GM23338 (cell line): Measurements from ENCODE around the gene NDST1. TPM values are rescaled to one million over a fixed set of nuclear protein-coding genes. Genes with fewer than 3 reads are reported as not detected.

Experiments used
- ATAC-seq: fragments of 200-7000 bp; cut with Tn5 transposase; 3 replicates; pipeline ENCODE4 v1.9.1; 2020
- DNase-seq: peaks from one replicate; pipeline ENCODE4 v3.0.0-alpha.2; 2015; ENCODE audit warnings: low spot score
- H2AFZ ChIP-seq: fragments of 200-600 bp; sonication (generic); 2 replicates; pipeline ENCODE4 v1.8.0; 2016; ENCODE audit warnings: antibody characterized with exemption, mild to moderate bottlenecking, moderate library complexity
- H3F3A ChIP-seq: fragments of 200-600 bp; sonication (generic); replicated peaks from 2 replicates; pipeline ENCODE4 v1.8.0; 2017; ENCODE audit warnings: antibody characterized with exemption, mixed run types, low read depth
- H3K27ac ChIP-seq: fragments of 200-600 bp; sonication (generic); 2 replicates; pipeline ENCODE4 v1.6.1; 2016; ENCODE audit warnings: low read depth
- H3K27me3 ChIP-seq: fragments of 200-600 bp; sonication (generic); 2 replicates; pipeline ENCODE4 v1.8.0; 2016; ENCODE audit warnings: mild to moderate bottlenecking, mixed run types, moderate library complexity; ENCODE audit not compliant: insufficient read depth
- H3K36me3 ChIP-seq: fragments of 200-600 bp; sonication (generic); 2 replicates; pipeline ENCODE4 v1.8.0; 2016; ENCODE audit warnings: mild to moderate bottlenecking; ENCODE audit not compliant: insufficient read depth
- H3K4me1 ChIP-seq: fragments of 200-600 bp; sonication (generic); 2 replicates; pipeline ENCODE4 v1.8.0; 2016; ENCODE audit warnings: mild to moderate bottlenecking, moderate library complexity; ENCODE audit not compliant: insufficient read depth
- H3K4me2 ChIP-seq: fragments of 200-600 bp; sonication (generic); 2 replicates; pipeline ENCODE4 v1.7.1; 2017; ENCODE audit warnings: mixed run types
- H3K4me3 ChIP-seq: fragments of 200-600 bp; sonication (generic); 2 replicates; pipeline ENCODE4 v1.6.1; 2016; ENCODE audit warnings: mixed run types
- H3K79me2 ChIP-seq: fragments of 200-600 bp; sonication (generic); replicated peaks from 2 replicates; pipeline ENCODE4 v1.8.0; 2017; ENCODE audit warnings: mild to moderate bottlenecking; ENCODE audit not compliant: insufficient read depth
- H3K9me2 ChIP-seq: fragments of 200-600 bp; sonication (generic); 2 replicates; pipeline ENCODE4 v1.8.0; 2017; ENCODE audit not compliant: insufficient read depth
- H4K20me1 ChIP-seq: fragments of 200-600 bp; sonication (generic); replicated peaks from 2 replicates; pipeline ENCODE4 v1.8.0; 2017; ENCODE audit warnings: mild to moderate bottlenecking; ENCODE audit not compliant: insufficient read depth
- H3K27ac Mint-ChIP-seq: 2 replicates; pipeline ENCODE4 v1.8.0; 2020; ENCODE audit warnings: inconsistent platforms, mild to moderate bottlenecking, moderate library complexity, mixed read lengths
- H3K27me3 Mint-ChIP-seq: 3 replicates; pipeline ENCODE4 v1.8.0; 2022; ENCODE audit warnings: low read depth, mild to moderate bottlenecking, moderate library complexity, mixed read lengths, inconsistent platforms; ENCODE audit not compliant: insufficient read depth, poor library complexity
- H3K36me3 Mint-ChIP-seq: 3 replicates; pipeline ENCODE4 v1.8.0; 2021; ENCODE audit warnings: low read depth, mild to moderate bottlenecking, inconsistent platforms, moderate library complexity, mixed read lengths
- H3K4me1 Mint-ChIP-seq: 3 replicates; pipeline ENCODE4 v1.8.0; 2020; ENCODE audit warnings: mild to moderate bottlenecking, inconsistent platforms, mixed read lengths
- H3K4me3 Mint-ChIP-seq: 3 replicates; pipeline ENCODE4 v1.8.0; 2021; ENCODE audit warnings: moderate library complexity, mild to moderate bottlenecking, inconsistent platforms, mixed read lengths
- H3K9me3 Mint-ChIP-seq: 3 replicates; pipeline ENCODE4 v1.8.0; 2020; ENCODE audit warnings: moderate library complexity, mild to moderate bottlenecking, inconsistent platforms, mixed read lengths
- CTCF ChIP-seq, 2 experiments: fragments of 200-600 bp in 1 of 2; sonication (generic) in 1 of 2; conservative IDR thresholded peaks; 2 replicates each; pipeline versions ENCODE4 v1.5.1 to v1.6.1; 2016 to 2017; ENCODE audit warnings: antibody characterized with exemption in 2 of 2, low read depth in 2 of 2, mild to moderate bottlenecking in 2 of 2, moderate library complexity in 1 of 2
- ETS1 ChIP-seq: IDR thresholded peaks from 2 replicates; pipeline ENCODE4 v1.6.1; 2016; ENCODE audit warnings: antibody characterized with exemption
- EZH2phosphoT487 ChIP-seq: fragments of 200-600 bp; sonication (generic); IDR thresholded peaks from one replicate; pipeline ENCODE4 v1.8.1; 2018; ENCODE audit warnings: antibody characterized with exemption; ENCODE audit not compliant: unreplicated experiment
- NANOG ChIP-seq: IDR thresholded peaks from 2 replicates; pipeline ENCODE4 v1.6.1; 2016; ENCODE audit warnings: antibody characterized with exemption, borderline replicate concordance
- REST ChIP-seq: IDR thresholded peaks from one replicate; pipeline ENCODE4 v1.6.1; 2018; ENCODE audit warnings: antibody characterized with exemption; ENCODE audit not compliant: unreplicated experiment
- STAT1 ChIP-seq: IDR thresholded peaks from one replicate; pipeline ENCODE4 v1.6.1; 2016; ENCODE audit warnings: antibody characterized with exemption; ENCODE audit not compliant: unreplicated experiment
- ZNF114 ChIP-seq: fragments of 250-450 bp; sonication (Bioruptor Pico); IDR thresholded peaks from 2 replicates; pipeline ENCODE4 v1.5.0; 2020; ENCODE audit warnings: mild to moderate bottlenecking, moderate library complexity
- ZNF331 ChIP-seq: fragments of 250-450 bp; sonication (Bioruptor Pico); IDR thresholded peaks from 2 replicates; pipeline ENCODE4 v1.5.0; 2020; ENCODE audit warnings: low read depth, mild to moderate bottlenecking, moderate library complexity
- ZNF462 ChIP-seq: fragments of 250-450 bp; sonication (Bioruptor Pico); IDR thresholded peaks from 2 replicates; pipeline ENCODE4 v1.5.0; 2020; ENCODE audit warnings: mild to moderate bottlenecking, moderate library complexity
- polyA plus RNA-seq: library from polyadenylated mRNA; unstranded; fragments of >200 nt; fragmentation: Nextera tagmentation; extraction: Ambion mirVana; gene quantifications from 2 replicates; pipeline ENCODE4 v1.2.1, GENCODE V29; 2016
- total RNA-seq: library from RNA; depleted of rRNA; stranded (reverse); fragments of >200 nt; shearing (Covaris generic); gene quantifications from 2 replicates; pipeline ENCODE4 v1.2.3, GENCODE V29; 2014

Gene NDST1
- total and polyA plus RNA-seq, 2 experiments from 2014 or later, result 7.3 to 85.0 TPM

- TF ChIP-seq REST (no peak), ETS1 (no peak), STAT1 (no peak), CTCF (conservative IDR thresholded peaks at IDR 0.05; ENCODE audit: low read depth in 2 of 2) (no peak), ZNF331 (CRISPR knock-in tag) (no peak), EZH2phosphoT487 (no peak), ZNF114 (CRISPR knock-in tag) (no peak)
Measured at GRCh38 chr5:150525163-150525562, 17.2 kb downstream of the NDST1 start (continued).

GRCh38 chr5:150525781-150526180, 17.9 kb downstream of the NDST1 start:
- peaks cover 37% of the 10 kb centered on the region for H3K4me1 ChIP-seq
- peaks cover 35% of the 10 kb centered on the region for H4K20me1 ChIP-seq
- no peak overlapping the region for H3K27ac ChIP-seq
- peaks cover 55% of the 10 kb centered on the region for H3K4me1 Mint-ChIP-seq
- no peak overlapping the region for H3K4me3 ChIP-seq
- H3K79me2 ChIP-seq, result peaks cover 54% of the 10 kb centered on the region
- no peaks in the 10 kb centered on the region for H3K9me2 ChIP-seq
- H3K27me3 Mint-ChIP-seq, result peaks cover 5% of the 10 kb centered on the region
- H3K4me2 ChIP-seq, result peak overlapping the region; percentile 55
- H3K36me3 ChIP-seq, result no peaks in the 10 kb centered on the region; the same call in 1 of the 2 replicates
- H3K9me3 Mint-ChIP-seq, result no peaks in the 10 kb centered on the region
- DNase-seq (peak; percentile 39), ATAC-seq (peak; percentile 43)
- no peak overlapping the region for H3K27ac Mint-ChIP-seq
- H3F3A ChIP-seq, result peaks cover 11% of the 10 kb centered on the region; the same call in 1 of the 2 replicates
- H3K36me3 Mint-ChIP-seq, result peaks cover 24% of the 10 kb centered on the region
- no peak overlapping the region for H2AFZ ChIP-seq
- no peaks in the 10 kb centered on the region for H3K27me3 ChIP-seq
- peak overlapping the region; percentile 43; the same call in 1 of the 3 replicates for H3K4me3 Mint-ChIP-seq
- TF ChIP-seq REST (no peak), ZNF462 (CRISPR knock-in tag) (no peak), NANOG (no peak)
